Naive thymus-derived CD4-positive, alpha-beta T cell (primary cell): ENCODE data around the gene FUZ. TPM values are rescaled to one million over a fixed set of nuclear protein-coding genes. Genes with fewer than 3 reads are reported as not detected.

Experiments
- ATAC-seq: fragments of 150-1000 bp; cut with Tn5 transposase; 2 replicates; pipeline ENCODE4 v1.10.0; 2021; ENCODE audit warnings: mild to moderate bottlenecking, moderate library complexity
- CTCF ChIA-PET: fragments of 350-600 bp; sonication (Branson Sonifier 250); formaldehyde crosslinking; loops from one replicate; lab custom pipeline; 2021; ENCODE audit warnings: antibody characterized with exemption; lab: Charles Lee
- POLR2A ChIA-PET: fragments of 350-600 bp; sonication (Branson Sonifier 250); formaldehyde crosslinking; loops from one replicate; lab custom pipeline; 2021; ENCODE audit warnings: antibody characterized with exemption, inconsistent platforms; lab: Charles Lee
- DNase-seq, 9 donors: peaks; one replicate each; pipeline versions ENCODE4 v3.0.0 to v3.0.0-alpha.2; 2020 to 2022; ENCODE audit warnings: mixed read lengths in 1 of 9
- H3K27ac ChIP-seq: one replicate; pipeline ENCODE4 v1.7.0; 2013; ENCODE audit warnings: mild to moderate bottlenecking, low read depth, low read length, moderate library complexity
- H3K27me3 ChIP-seq, 2 donors: one replicate each; pipeline ENCODE4 v1.7.0; 2013; ENCODE audit warnings: low read length in 2 of 2, mild to moderate bottlenecking in 2 of 2, moderate library complexity in 2 of 2; ENCODE audit not compliant: control insufficient read depth in 2 of 2, insufficient read depth in 2 of 2
- H3K36me3 ChIP-seq, 3 experiments: 1 replicate in 2 of 3; 2 replicates in 1 of 3; pipeline ENCODE4 v1.7.0; 2013; ENCODE audit warnings: low read length in 3 of 3, mild to moderate bottlenecking in 3 of 3, moderate library complexity in 1 of 3; ENCODE audit not compliant: insufficient read depth in 3 of 3, control insufficient read depth in 2 of 3
- H3K4me1 ChIP-seq, 2 donors: one replicate each; pipeline ENCODE4 v1.7.0; 2013; ENCODE audit warnings: low read length in 2 of 2, mild to moderate bottlenecking in 2 of 2, moderate library complexity in 1 of 2; ENCODE audit not compliant: control insufficient read depth in 2 of 2, insufficient read depth in 2 of 2
- H3K4me3 ChIP-seq: 2 replicates; pipeline ENCODE4 v1.7.0; 2013; ENCODE audit warnings: mild to moderate bottlenecking, low read length
- H3K9me3 ChIP-seq, 3 experiments: 1 replicate in 2 of 3; 2 replicates in 1 of 3; pipeline ENCODE4 v1.7.0; 2013; ENCODE audit warnings: low read length in 3 of 3; ENCODE audit not compliant: control insufficient read depth in 2 of 3
- H3K27ac Mint-ChIP-seq, 9 donors: one replicate each; pipeline ENCODE4 v1.8.0; 2020 to 2022; ENCODE audit warnings: mixed read lengths in 9 of 9, mild to moderate bottlenecking in 8 of 9, moderate library complexity in 5 of 9, inconsistent platforms in 2 of 9
- H3K27me3 Mint-ChIP-seq, 5 donors: one replicate each; pipeline ENCODE4 v1.8.0; 2021 to 2022; ENCODE audit warnings: mixed read lengths in 5 of 5, mild to moderate bottlenecking in 1 of 5
- H3K36me3 Mint-ChIP-seq, 5 donors: one replicate each; pipeline ENCODE4 v1.8.0; 2020 to 2022; ENCODE audit warnings: mixed read lengths in 5 of 5, mild to moderate bottlenecking in 3 of 5, inconsistent platforms in 1 of 5
- H3K4me1 Mint-ChIP-seq, 7 donors: one replicate each; pipeline ENCODE4 v1.8.0; 2020 to 2022; ENCODE audit warnings: mixed read lengths in 7 of 7, mild to moderate bottlenecking in 3 of 7, inconsistent platforms in 1 of 7
- H3K4me3 Mint-ChIP-seq, 10 donors: one replicate each; pipeline ENCODE4 v1.8.0; 2020 to 2022; ENCODE audit warnings: mild to moderate bottlenecking in 10 of 10, mixed read lengths in 10 of 10, moderate library complexity in 6 of 10, inconsistent platforms in 2 of 10
- H3K9me3 Mint-ChIP-seq, 11 donors: one replicate each; pipeline ENCODE4 v1.8.0; 2020 to 2022; ENCODE audit warnings: mixed read lengths in 11 of 11, mild to moderate bottlenecking in 4 of 11, inconsistent platforms in 1 of 11, moderate library complexity in 1 of 11
- intact Hi-C, 2 donors: fragments of 100-400 bp; cut with micrococcal nuclease; formaldehyde crosslinking; loops; one replicate each; pipeline ENCODE4 v1.15.1; 2023
- polyA plus RNA-seq, 2 donors: library from polyadenylated mRNA; unstranded; fragments of 300-500 nt; fragmentation: Illumina TruSeq; gene quantifications; one replicate each; pipeline ENCODE4 v1.2.3, GENCODE V29; 2021
- total RNA-seq, 6 experiments: library from RNA in 5 of 6; stranded (reverse) in 5 of 6; gene quantifications; 1 replicate in 5 of 6; 2 replicates in 1 of 6; pipeline ENCODE4 v1.2.3 and lab custom pipeline; 2021 to 2026

The FUZ gene
- total and polyA plus RNA-seq, 7 experiments from 2014 or later: 3.8 to 28.4 (median 24.2) TPM

- Histone ChIP-seq H3K27me3 (no peaks in the 10 kb centered on the region), H3K4me1 (peaks cover 7 to 25% of the 10 kb centered on the region in 2 donors), H3K27ac (no peak overlapping the region), H3K36me3 (peaks cover 0 to 4% (median 0%) of the 10 kb centered on the region in 3 experiments), H3K9me3 (no peaks in the 10 kb centered on the region), H3K4me3 (no peak overlapping the region)
- CTCF ChIA-PET: no interaction called here
- DNase-seq (no peak), ATAC-seq (no peak)
- Mint-ChIP-seq H3K4me3 (peak overlapping the region; percentile 5 to 83 (median 68)), H3K4me1 (peaks cover 22 to 37% (median 33%) of the 10 kb centered on the region in 7 donors), H3K9me3 (peaks cover 0 to 10% (median 2%) of the 10 kb centered on the region in 11 donors), H3K36me3 (peaks cover 0 to 8% (median 4%) of the 10 kb centered on the region in 5 donors), H3K27ac (peak overlapping the region in 5 of 9 donors; percentile 0 to 93 (median 75)), H3K27me3 (peaks cover 0 to 13% (median 0%) of the 10 kb centered on the region in 5 donors)
- POLR2A ChIA-PET: interaction anchor here (0.7 to 4.5 kb wide), 3 partner anchors 34 to 131 kb away, joined by 3 to 39 read pairs (median 9); partner anchors contain the start of gene FUZ
- intact Hi-C loops: no loop called here
Observed at GRCh38 chr19:49848938-49849337, 35.8 kb upstream of the FUZ start.

DNA sequence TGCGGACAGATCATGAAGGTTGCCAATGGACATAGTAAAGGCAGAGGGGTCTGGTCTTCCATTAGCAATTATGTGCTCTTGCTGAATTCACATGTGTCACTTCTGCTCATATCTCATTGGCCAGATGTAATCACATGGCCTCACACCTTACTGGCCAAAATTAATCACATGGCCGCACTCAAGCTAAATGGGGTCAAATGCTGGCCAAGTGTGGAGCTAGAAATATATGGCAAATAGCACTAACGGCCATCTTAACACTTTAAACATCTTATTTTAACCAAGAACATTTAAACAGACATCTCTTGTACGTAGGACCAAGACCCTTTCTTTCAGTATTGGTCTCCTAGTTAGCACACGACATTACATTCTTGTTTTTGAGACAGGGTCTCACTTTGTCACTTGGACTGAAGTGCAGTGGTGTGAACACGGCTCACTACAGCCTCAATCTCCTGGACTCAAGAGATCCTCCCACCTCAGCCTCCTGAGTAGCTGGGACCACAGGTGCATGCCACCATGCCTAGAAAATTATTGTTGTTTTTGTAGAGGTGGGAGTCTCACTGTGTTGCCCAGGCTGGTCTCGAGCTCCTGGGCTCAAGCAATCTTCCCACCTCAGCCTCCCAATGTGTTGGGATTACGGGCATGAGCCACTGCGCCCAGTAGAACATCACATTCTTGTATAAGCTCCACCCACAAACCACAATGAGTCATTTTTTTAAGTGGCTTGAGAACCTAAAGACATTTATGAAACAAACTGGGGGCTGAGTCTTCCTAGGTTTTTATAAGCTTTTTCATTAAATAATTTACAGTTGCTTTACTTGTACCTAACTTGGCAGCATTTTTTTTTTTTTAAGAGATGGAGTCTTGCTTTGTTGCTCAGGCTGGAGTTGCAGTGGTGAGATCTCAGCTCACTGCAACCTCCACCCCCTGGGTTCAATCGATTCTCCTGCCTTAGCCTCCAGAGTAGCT is 34.9 kb upstream of the FUZ start:
- H3K27me3 ChIP-seq: no peaks in the 10 kb centered on the region
- H3K9me3 Mint-ChIP-seq: peaks cover 0 to 10% (median 2%) of the 10 kb centered on the region in 11 donors
- H3K4me1 ChIP-seq: peaks cover 7 to 25% of the 10 kb centered on the region in 2 donors
- H3K36me3 Mint-ChIP-seq: peaks cover 0 to 8% (median 4%) of the 10 kb centered on the region in 5 donors
- H3K4me3 ChIP-seq: no peak overlapping the region
- peaks cover 0 to 13% (median 0%) of the 10 kb centered on the region in 5 donors for H3K27me3 Mint-ChIP-seq
- intact Hi-C loops: no loop called here
- CTCF ChIA-PET: interaction anchor here (0.6 kb wide), 1 partner anchor 877 kb away, joined by 3 read pairs; no protein-coding TSS in a partner anchor
- H3K4me3 Mint-ChIP-seq: peak overlapping the region in 1 of 10 donors; percentile 41
- no peak overlapping the region for H3K27ac ChIP-seq
- H3K27ac Mint-ChIP-seq: peak overlapping the region in 3 of 9 donors; percentile 28 to 76 (median 65)
- POLR2A ChIA-PET: interaction anchor here (0.6 to 4.5 kb wide), 5 partner anchors 22 to 130 kb away, joined by 3 to 39 read pairs (median 3); partner anchors contain the start of genes AP2A1 and FUZ
- DNase-seq (no peak), ATAC-seq (no peak)
- H3K9me3 ChIP-seq: no peaks in the 10 kb centered on the region
- peaks cover 0 to 4% (median 0%) of the 10 kb centered on the region in 3 experiments for H3K36me3 ChIP-seq
- peaks cover 17 to 35% (median 28%) of the 10 kb centered on the region in 7 donors for H3K4me1 Mint-ChIP-seq

- Mint-ChIP-seq H3K4me3 (no peak overlapping the region), H3K27me3 (peaks cover 0 to 3% (median 0%) of the 10 kb centered on the region in 5 donors), H3K9me3 (peaks cover 0 to 10% (median 2%) of the 10 kb centered on the region in 11 donors), H3K4me1 (peaks cover 8 to 23% (median 17%) of the 10 kb centered on the region in 7 donors), H3K27ac (no peak overlapping the region), H3K36me3 (peaks cover 0 to 5% (median 4%) of the 10 kb centered on the region in 5 donors)
- DNase-seq (no peak), ATAC-seq (no peak)
- Histone ChIP-seq H3K4me3 (no peak overlapping the region), H3K27me3 (no peaks in the 10 kb centered on the region), H3K36me3 (peaks cover 0 to 4% (median 0%) of the 10 kb centered on the region in 3 experiments), H3K4me1 (peaks cover 0 to 14% of the 10 kb centered on the region in 2 donors), H3K27ac (no peak overlapping the region), H3K9me3 (no peaks in the 10 kb centered on the region)
- ChIA-PET POLR2A (interaction anchor here (0.6 kb wide), 1 partner anchor 52 kb away, joined by 3 read pairs; no protein-coding TSS in a partner anchor), CTCF (no interaction called here)
- intact Hi-C loops: no loop called here
Observed at GRCh38 chr19:49846408-49846807, 33.3 kb upstream of the FUZ start.

DNA sequence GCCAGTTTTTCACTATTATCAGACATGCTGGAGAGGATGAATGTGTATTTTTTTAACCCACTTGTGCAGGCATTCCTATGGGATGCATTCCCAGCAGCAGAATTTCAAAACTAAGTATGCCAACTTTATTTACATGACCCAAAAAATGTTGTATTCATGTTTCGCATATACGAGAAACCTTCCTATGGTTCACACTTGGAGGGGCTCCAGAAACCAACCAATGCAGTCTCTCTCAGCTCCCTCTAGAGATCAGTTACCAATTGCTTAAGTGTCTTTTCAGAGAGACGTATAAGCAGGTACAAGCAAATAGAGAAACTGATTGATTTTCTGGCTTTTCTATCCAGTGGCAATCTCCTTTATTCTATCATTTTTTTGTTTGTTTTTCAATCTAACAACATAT is 32.3 kb upstream of the FUZ start:
- Mint-ChIP-seq H3K36me3 (peaks cover 0 to 5% (median 4%) of the 10 kb centered on the region in 5 donors), H3K27ac (no peak overlapping the region), H3K4me3 (no peak overlapping the region), H3K9me3 (peaks cover 0 to 10% (median 2%) of the 10 kb centered on the region in 11 donors), H3K27me3 (peaks cover 0 to 3% (median 0%) of the 10 kb centered on the region in 5 donors), H3K4me1 (peaks cover 8 to 23% (median 17%) of the 10 kb centered on the region in 7 donors)
- CTCF ChIA-PET: interaction anchor here (0.6 kb wide), 1 partner anchor 107 kb away, joined by 3 read pairs; no protein-coding TSS in a partner anchor
- Histone ChIP-seq H3K36me3 (no peaks in the 10 kb centered on the region), H3K9me3 (no peaks in the 10 kb centered on the region), H3K27me3 (no peaks in the 10 kb centered on the region), H3K27ac (no peak overlapping the region), H3K4me1 (peaks cover 0 to 14% of the 10 kb centered on the region in 2 donors), H3K4me3 (no peak overlapping the region)
- POLR2A ChIA-PET: no interaction called here
- ATAC-seq: no peak
- intact Hi-C loops: no loop called here
- no peak for DNase-seq

DNA sequence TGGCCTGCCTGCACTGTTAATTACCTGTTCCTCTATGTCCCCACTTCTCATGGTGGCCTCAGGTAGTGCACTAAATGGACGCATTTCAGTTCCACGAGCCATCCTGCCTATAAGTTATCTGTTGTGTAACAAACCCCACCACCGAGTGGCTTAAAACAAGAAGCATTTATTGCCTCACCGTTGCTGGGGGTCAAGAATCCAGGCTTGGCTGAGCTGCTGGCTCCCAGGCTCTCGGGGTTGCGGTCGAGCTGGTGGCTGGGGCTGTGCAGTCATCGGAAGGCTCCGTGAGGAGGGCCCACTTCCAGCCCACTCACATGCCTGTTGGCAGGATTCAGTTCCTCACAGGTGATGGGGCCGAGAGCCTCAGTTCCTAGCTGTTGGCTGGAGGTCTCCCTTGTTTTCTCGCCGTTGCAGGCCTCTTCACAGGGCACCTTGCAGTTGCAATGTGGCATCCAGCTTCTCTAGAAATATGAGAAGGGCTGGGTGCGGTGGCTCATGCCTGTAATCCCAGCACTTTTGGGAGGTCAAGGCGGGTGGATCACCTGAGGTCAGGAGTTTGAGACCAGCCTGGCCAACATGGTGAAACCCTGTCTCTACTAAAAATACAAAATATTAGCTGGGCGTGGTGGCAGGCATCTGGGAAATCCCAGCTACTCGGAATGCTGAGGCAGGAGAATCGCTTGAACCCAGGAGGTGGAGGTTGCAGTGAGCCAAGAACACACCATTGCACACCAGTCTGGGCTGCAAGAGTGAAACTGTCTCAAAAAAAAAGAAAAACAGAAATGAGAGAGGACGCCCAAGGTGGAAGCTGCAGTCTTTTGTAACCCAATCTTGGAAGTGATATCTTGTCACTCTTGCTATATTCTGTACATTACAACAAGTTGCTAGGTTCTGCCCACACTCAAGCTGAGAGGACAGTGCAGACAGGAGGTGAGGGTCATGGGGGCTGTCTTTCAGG is 31.3 kb upstream of the FUZ start:
- peaks cover 0 to 7% of the 10 kb centered on the region in 2 donors for H3K4me1 ChIP-seq
- peaks cover 0 to 3% (median 0%) of the 10 kb centered on the region in 5 donors for H3K27me3 Mint-ChIP-seq
- peaks cover 0 to 5% (median 0%) of the 10 kb centered on the region in 3 experiments for H3K36me3 ChIP-seq
- no peaks in the 10 kb centered on the region for H3K27me3 ChIP-seq
- H3K4me1 Mint-ChIP-seq: peaks cover 0 to 16% (median 10%) of the 10 kb centered on the region in 7 donors
- peak overlapping the region in 1 of 9 donors; percentile 33 for H3K27ac Mint-ChIP-seq
- ChIA-PET POLR2A (interaction anchor here (0.9 kb wide), 1 partner anchor 10 kb away, joined by 3 read pairs; no protein-coding TSS in a partner anchor), CTCF (interaction anchor here (0.6 kb wide), 2 partner anchors 9 to 106 kb away, joined by 3 read pairs; no protein-coding TSS in a partner anchor)
- peaks cover 0 to 7% (median 5%) of the 10 kb centered on the region in 5 donors for H3K36me3 Mint-ChIP-seq
- H3K9me3 Mint-ChIP-seq: peaks cover 0 to 5% (median 2%) of the 10 kb centered on the region in 11 donors
- H3K9me3 ChIP-seq: no peaks in the 10 kb centered on the region
- ATAC-seq (no peak), DNase-seq (no peak)
- H3K4me3 Mint-ChIP-seq: no peak overlapping the region
- intact Hi-C loops: no loop called here
- H3K4me3 ChIP-seq: no peak overlapping the region
- no peak overlapping the region for H3K27ac ChIP-seq
